GM10266 (cell line): Measurements from ENCODE around the gene TIMP2.
"Not testable (repeated sequence)": the region's sequence is repeated elsewhere in the genome, so short reads cannot be mapped to it uniquely, and the experiment has no call there.

Experiments
- DNase-seq: peaks from one replicate; pipeline ENCODE4 v3.0.0; 2012; ENCODE audit errors: extremely low spot score
- CTCF ChIP-seq: IDR thresholded peaks from 2 replicates; pipeline ENCODE4 v1.5.1; 2012; ENCODE audit warnings: mild to moderate bottlenecking, low read depth; ENCODE audit not compliant: control insufficient read depth, insufficient read depth; ENCODE audit errors: missing control alignments

The TIMP2 gene

GRCh38 chr17:78910497-78911284 is 14.5 kb downstream of the TIMP2 start:
- TF ChIP-seq CTCF: no peak
- DNase-seq: no peak

GRCh38 chr17:78908426-78908825 is 16.8 kb downstream of the TIMP2 start:
- DNase-seq: no peak
- TF ChIP-seq CTCF: no peak

GRCh38 chr17:78905541-78905940 is 19.6 kb downstream of the TIMP2 start:
- no peak for TF ChIP-seq CTCF
- no peak for DNase-seq

- no peak for DNase-seq
- no peak for TF ChIP-seq CTCF
These were observed 20.1 kb downstream of the TIMP2 start for GRCh38 chr17:78905116-78905515.

- no peak for DNase-seq
- TF ChIP-seq CTCF: no peak
These were observed 20.8 kb downstream of the TIMP2 start for GRCh38 chr17:78904371-78904770.

GRCh38 chr17:78903101-78903779 is 21.9 kb downstream of the TIMP2 start, which contains the start of gene CEP295NL:
Gene CEP295NL, minus strand, starts transcription at chr17:78903201. Its CDS starts 1,373 bp downstream, at chr17:78901828.
- DNase-seq: no peak
- TF ChIP-seq CTCF: no peak

GRCh38 chr17:78902231-78902630 is 23.0 kb downstream of the TIMP2 start:
- DNase-seq: not testable (repeated sequence)
